CD4-positive, alpha-beta T cell treated with Interleukin-17A for 4 hours (primary cell): Measurements from ENCODE around the gene FAM200C.

Source experiments
- DNase-seq: peaks from one replicate; pipeline ENCODE4 v3.0.0-alpha.2; 2020; ENCODE audit warnings: mixed read lengths

FAM200C gene

DNA sequence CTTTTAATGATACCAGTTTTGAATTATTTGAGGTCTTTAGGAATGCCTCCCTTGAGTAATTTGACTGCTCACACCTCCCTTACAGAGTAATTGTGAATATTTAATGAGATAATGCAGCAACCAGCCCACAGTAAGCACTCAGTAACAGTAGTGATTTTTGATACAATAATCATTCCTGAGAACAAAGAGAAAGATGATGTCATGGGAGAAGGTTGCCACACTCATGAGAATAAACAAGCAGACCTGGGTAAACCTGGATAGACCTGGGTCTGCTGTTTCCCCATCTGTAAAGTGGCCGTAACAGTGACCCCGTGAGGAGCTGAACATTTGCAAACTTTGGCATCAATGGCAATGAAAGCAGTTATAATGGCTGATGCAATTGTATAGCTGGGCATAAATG lies 33.6 kb downstream of the FAM200C start:
- no peak for DNase-seq

- DNase-seq: no peak
These were observed 36.0 kb downstream of the FAM200C start for GRCh38 chr5:160363660-160364395.

- DNase-seq: no peak
These were observed 36.6 kb downstream of the FAM200C start for GRCh38 chr5:160363211-160363610.

DNA sequence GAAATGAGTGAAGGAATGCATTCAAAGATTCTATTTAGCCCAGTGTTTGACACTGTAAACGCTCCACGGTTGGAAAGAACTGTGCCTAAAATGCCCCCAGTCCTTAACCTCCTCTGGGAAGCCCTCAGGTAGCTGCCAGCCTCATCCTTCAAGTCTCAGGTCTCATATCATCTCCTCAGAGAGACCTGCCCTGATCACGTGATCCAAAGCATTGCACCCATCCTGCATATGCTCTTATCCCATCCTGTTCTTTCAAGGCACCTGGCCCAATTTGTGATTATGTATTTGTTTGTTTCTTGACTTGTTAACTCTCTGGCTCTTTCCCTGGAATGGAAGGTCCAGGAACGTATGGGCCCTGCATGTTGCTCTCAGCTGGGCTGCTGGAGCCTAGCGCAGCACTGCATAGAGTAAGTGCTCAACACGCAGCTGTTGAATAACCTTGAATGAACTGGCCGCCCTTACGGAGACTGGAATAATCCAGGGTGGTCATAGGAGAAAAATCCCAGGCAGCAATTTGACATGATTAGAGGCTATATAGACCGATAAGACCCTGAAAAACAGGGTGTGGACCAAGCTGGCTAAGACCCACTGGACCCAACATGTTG lies 38.1 kb downstream of the FAM200C start:
- DNase-seq: no peak

DNA sequence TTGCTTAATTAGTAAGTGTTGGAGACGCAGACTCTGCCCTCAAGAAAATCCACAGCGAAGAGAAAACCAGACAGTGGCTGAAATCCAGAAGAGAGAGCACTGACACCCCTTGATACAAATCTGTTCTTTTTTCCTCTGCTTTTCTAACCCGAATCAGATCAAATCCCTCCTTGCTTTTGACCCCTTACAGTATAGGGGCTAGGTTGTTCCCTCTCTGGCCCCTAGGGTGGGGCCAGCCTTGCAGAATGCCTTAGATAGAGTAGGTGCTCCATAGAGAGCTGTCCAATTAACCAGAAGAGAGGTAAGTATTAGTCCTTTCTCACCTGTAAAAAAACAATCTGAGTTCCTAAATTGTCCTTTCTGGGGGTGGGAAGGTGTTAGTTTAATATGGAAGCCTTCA lies 39.5 kb downstream of the FAM200C start:
- no peak for DNase-seq

DNA sequence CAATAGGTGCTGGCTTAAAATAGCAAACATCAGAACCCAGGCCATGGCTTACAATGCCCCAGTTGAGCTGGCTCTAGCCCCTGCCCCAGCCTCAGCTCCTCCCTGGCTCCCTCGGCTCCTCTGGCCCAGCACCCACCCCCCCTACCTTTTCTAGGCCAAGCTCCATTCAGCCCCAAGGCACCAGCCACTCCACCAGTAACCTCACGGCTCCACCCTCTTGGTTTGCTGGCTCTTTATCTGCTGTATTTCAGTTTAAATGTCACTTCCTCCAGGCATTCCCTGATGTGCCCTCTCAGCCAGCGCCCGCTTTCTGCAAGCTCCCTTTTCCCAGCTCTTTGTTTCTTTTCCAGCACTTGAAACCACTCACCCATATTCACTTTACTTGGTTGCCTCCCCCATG lies 40.0 kb downstream of the FAM200C start:
- no peak for DNase-seq

- no peak for DNase-seq
These were observed 40.6 kb downstream of the FAM200C start for GRCh38 chr5:160359242-160359641.

DNA sequence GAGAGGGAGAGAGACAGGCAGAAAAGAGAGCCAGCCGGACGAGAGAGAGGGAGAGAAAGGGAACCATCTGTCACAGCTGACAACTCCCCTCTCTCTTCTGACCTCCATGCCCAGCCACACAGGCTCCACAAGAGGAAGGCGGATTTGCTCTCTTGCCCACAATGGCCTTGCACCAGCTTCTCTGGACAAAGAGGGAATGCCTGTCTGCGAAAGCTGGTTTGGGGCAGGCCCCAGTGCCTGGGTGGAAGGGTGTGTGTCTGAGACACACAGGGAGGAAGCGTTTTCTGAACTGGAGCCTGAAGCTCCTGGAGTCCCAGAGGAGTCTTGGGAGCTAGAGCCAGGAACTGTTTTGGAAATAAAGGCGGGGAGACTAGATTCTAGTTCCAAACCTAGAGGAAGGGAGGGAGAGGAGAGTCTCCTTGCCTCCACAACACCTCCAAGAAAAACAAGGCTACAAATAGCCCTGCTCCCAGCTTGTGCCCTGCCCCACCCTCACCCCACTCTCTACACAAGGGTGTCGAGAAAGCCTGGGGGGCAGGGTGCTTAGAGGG lies 41.9 kb downstream of the FAM200C start:
- DNase-seq: no peak

DNA sequence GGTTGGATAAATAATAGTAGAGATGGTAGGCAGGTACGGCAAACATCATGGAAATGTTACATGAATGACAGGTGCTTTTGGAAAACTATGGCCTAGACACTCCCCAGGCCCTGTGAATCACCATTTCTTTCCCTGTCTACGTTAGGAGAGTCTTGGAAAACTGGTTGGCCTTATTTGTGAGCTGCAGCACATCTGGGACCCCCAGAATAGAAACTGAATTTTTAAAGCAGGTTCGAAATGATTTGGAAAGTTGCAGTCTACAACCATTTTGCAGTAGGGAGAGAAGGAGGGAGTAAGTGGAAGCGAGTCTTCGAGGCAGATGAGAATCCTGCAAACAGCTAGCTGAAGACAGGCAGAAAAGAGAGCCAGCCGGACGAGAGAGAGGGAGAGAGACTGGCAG lies 42.5 kb downstream of the FAM200C start:
- DNase-seq: no peak

- no peak for DNase-seq
These were observed 43.1 kb downstream of the FAM200C start for GRCh38 chr5:160356550-160357347.

- DNase-seq: no peak
These were observed 45.2 kb downstream of the FAM200C start for GRCh38 chr5:160354666-160355065.

DNA sequence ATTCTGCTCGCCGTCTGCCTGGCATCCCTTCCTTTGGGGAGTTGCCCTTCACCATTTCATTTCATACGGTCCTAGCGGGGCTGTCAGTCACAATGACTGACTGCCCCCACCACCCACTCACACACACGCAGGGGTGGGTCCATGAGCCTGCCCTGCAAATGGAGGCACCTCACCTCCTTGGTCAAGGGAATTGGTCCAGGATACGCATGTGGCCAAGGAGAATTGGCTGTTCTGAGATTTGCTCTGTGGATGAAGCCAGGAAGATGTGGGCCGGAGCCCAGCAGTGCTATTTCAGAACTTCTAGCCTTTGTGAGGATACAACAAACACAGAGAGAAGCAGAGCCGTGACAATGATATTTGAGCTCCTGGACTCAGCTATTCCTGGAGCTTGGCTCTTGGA lies 46.5 kb downstream of the FAM200C start:
- DNase-seq: no peak

GRCh38 chr5:160352308-160352707 lies 47.5 kb downstream of the FAM200C start:
- no peak for DNase-seq

GRCh38 chr5:160349935-160350303 lies 49.9 kb downstream of the FAM200C start:
- no peak for DNase-seq

DNA sequence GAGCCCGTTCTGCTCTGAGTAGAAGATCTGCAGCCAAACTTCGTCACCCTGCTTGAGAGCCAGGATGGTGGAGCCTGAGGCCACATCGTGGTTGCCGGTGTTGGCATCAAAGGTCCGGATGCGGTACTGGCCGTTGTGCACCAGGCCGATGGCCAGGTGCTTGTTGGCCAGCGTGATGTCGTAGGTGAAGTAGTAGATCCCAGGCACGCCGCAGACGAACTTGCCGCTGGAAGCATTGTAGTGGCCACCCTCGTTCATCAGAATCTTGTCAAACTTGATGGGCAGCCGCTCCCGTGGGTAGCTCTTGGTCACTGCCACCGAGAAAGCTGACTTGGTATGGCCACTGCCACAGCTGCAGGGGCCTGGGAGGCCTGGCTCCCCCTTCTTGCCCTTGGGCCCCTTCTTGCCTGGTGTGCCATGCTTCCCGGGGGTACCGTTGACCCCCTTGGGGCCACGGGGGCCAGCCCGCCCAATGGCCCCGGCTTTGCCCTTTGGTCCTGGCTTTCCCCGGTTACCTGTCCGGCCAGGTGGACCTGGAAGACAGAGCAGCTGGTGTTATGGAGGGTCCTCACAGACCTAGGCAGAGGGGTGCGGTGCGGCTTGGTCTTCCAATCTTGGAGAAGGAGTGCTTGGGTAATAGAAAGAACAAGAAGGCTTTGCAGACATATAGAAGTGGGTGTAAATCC lies 50.5 kb downstream of the FAM200C start:
- DNase-seq: no peak

GRCh38 chr5:160348080-160348479 lies 51.8 kb downstream of the FAM200C start:
- DNase-seq: no peak

- no peak for DNase-seq
These were observed 52.4 kb downstream of the FAM200C start for GRCh38 chr5:160347448-160347847.
